GM12878 (cell line): Measurements from ENCODE around the gene SYS1. TPM values are rescaled to one million over a fixed set of nuclear protein-coding genes. Genes with fewer than 3 reads are reported as not detected.

Experiments used
- BCL11A ChIP-seq: IDR thresholded peaks from 2 replicates; pipeline ENCODE4 v1.6.1; 2011; ENCODE audit warnings: low read depth, low read length
- HDAC2 ChIP-seq: fragments of 200-600 bp; sonication (generic); IDR thresholded peaks from 2 replicates; pipeline ENCODE4 v1.6.1; 2017
- HSF1 ChIP-seq: fragments of 150-350 bp; IDR thresholded peaks from 2 replicates; pipeline ENCODE4 v1.6.1; 2014; ENCODE audit warnings: mild to moderate bottlenecking, low read depth, low read length
- IRF4 ChIP-seq: IDR thresholded peaks from 2 replicates; pipeline ENCODE4 v1.6.1; 2011; ENCODE audit warnings: low read depth, low read length
- LARP7 ChIP-seq: fragments of 450-650 bp; IDR thresholded peaks from 2 replicates; pipeline ENCODE4 v1.6.1; 2017; ENCODE audit warnings: mild to moderate bottlenecking
- MTA2 ChIP-seq: fragments of 450-650 bp; IDR thresholded peaks from 2 replicates; pipeline ENCODE4 v1.6.1; 2016; ENCODE audit warnings: low read depth, mild to moderate bottlenecking, moderate library complexity
- NFIC ChIP-seq: IDR thresholded peaks from 2 replicates; pipeline ENCODE4 v1.6.1; 2012; ENCODE audit warnings: low read depth, mild to moderate bottlenecking, inconsistent platforms, low read length, moderate library complexity
- NR2C1 ChIP-seq: fragments of 450-650 bp; IDR thresholded peaks from 2 replicates; pipeline ENCODE4 v1.6.1; 2017; ENCODE audit warnings: antibody characterized with exemption, mild to moderate bottlenecking, moderate library complexity
- NRF1 ChIP-seq: conservative IDR thresholded peaks from 2 replicates; pipeline ENCODE4 v1.6.1; 2011; ENCODE audit warnings: mild to moderate bottlenecking, low read depth, low read length, improper control_type of control experiment
- PML ChIP-seq: IDR thresholded peaks from 2 replicates; pipeline ENCODE4 v1.6.1; 2012; ENCODE audit warnings: low read length, inconsistent platforms
- POLR2AphosphoS2 ChIP-seq: IDR thresholded peaks from 2 replicates; pipeline ENCODE4 v1.6.1; 2011; ENCODE audit warnings: low read depth, mild to moderate bottlenecking, low read length, improper control_type of control experiment, moderate library complexity
- PRDM15 ChIP-seq: fragments of 450-650 bp; formaldehyde crosslinking; IDR thresholded peaks from 2 replicates; pipeline ENCODE4 v1.4.0; 2020; ENCODE audit warnings: mild to moderate bottlenecking, moderate library complexity
- RELB ChIP-seq: fragments of 450-650 bp; IDR thresholded peaks from 2 replicates; pipeline ENCODE4 v1.6.1; 2017; ENCODE audit warnings: low read depth, mild to moderate bottlenecking, moderate library complexity
- SKIL ChIP-seq: fragments of 450-650 bp; IDR thresholded peaks from 2 replicates; pipeline ENCODE4 v1.6.1; 2017; ENCODE audit warnings: mild to moderate bottlenecking, low read depth, inconsistent platforms; ENCODE audit not compliant: poor library complexity, severe bottlenecking
- SUPT20H ChIP-seq: IDR thresholded peaks from 2 replicates; pipeline ENCODE4 v1.6.1; 2011; ENCODE audit warnings: low read depth, mild to moderate bottlenecking, low read length, moderate library complexity, borderline replicate concordance; ENCODE audit not compliant: control insufficient read depth
- SUZ12 ChIP-seq: fragments of 200-600 bp; sonication (generic); IDR thresholded peaks from one replicate; pipeline ENCODE4 v1.6.1; 2018; ENCODE audit warnings: antibody characterized with exemption, mild to moderate bottlenecking; ENCODE audit not compliant: unreplicated experiment
- TARDBP ChIP-seq: IDR thresholded peaks from 2 replicates; pipeline ENCODE4 v1.6.1; 2016; ENCODE audit warnings: borderline replicate concordance
- TCF12 ChIP-seq: IDR thresholded peaks from 2 replicates; pipeline ENCODE4 v1.6.1; 2011; ENCODE audit warnings: low read depth, mild to moderate bottlenecking, low read length
- TCF3 ChIP-seq: IDR thresholded peaks from 2 replicates; pipeline ENCODE4 v1.6.1; 2012; ENCODE audit warnings: low read depth, mild to moderate bottlenecking, low read length, borderline replicate concordance; ENCODE audit not compliant: insufficient read depth
- ZBED1 ChIP-seq: IDR thresholded peaks from 2 replicates; pipeline ENCODE4 v1.6.1; 2016; ENCODE audit warnings: borderline replicate concordance
- ZNF207 ChIP-seq: fragments of 450-650 bp; IDR thresholded peaks from 2 replicates; pipeline ENCODE4 v1.6.1; 2014; ENCODE audit warnings: antibody characterized with exemption, mild to moderate bottlenecking, borderline replicate concordance
- ZNF217 ChIP-seq: fragments of 450-650 bp; IDR thresholded peaks from 2 replicates; pipeline ENCODE4 v1.6.1; 2017; ENCODE audit warnings: antibody characterized with exemption, mild to moderate bottlenecking
- ZSCAN29 ChIP-seq: fragments of 450-650 bp; IDR thresholded peaks from 2 replicates; pipeline ENCODE4 v1.6.1; 2017; ENCODE audit warnings: mild to moderate bottlenecking, moderate library complexity
- polyA plus RNA-seq, 11 experiments: library from polyadenylated mRNA; depleted of rRNA in 4 of 11; unstranded in 6 of 11; stranded (reverse) in 5 of 11; fragments of >200 nt; fragmentation: Nextera tagmentation in 4 of 11; fragmentation: Illumina TruSeq in 1 of 11; extraction: Ambion mirVana in 4 of 11; extraction: Trizol in 1 of 11; gene quantifications; 1 replicate in 1 of 11; 2 replicates in 10 of 11; pipeline versions ENCODE4 v1.2.1 to v1.2.3, GENCODE V29; 2011 to 2016; ENCODE audit warnings: inconsistent platforms in 2 of 11, missing spikeins in 2 of 11, low read depth in 1 of 11
- total RNA-seq, 4 experiments: library from RNA; depleted of rRNA in 3 of 4; stranded (reverse); fragments of >200 nt in 3 of 4; fragmentation: Illumina TruSeq in 1 of 4; extraction: Trizol in 1 of 4; gene quantifications; 2 replicates each; pipeline versions ENCODE4 v1.2.1 to v1.2.3, GENCODE V29; 2013 to 2021

Gene SYS1
- total and polyA plus RNA-seq, 10 of the 15 experiments (the other 5 are each of a cell fraction or from before 2014, with no cell fraction given): 5.1 to 22.6 (median 9.3) TPM

GRCh38 chr20:45368221-45368980 lies 5.4 kb downstream of the SYS1 start (continued):
- peak; percentile 100 for TF ChIP-seq SKIL
- TF ChIP-seq HDAC2: no peak
- TF ChIP-seq PML: peak; percentile 83
- TF ChIP-seq SUPT20H: no peak
- peak; percentile 93 for TF ChIP-seq TCF12
- peak; percentile 99 for TF ChIP-seq IRF4
- no peak for TF ChIP-seq NRF1
- TF ChIP-seq RELB: peak; percentile 97
- no peak for TF ChIP-seq PRDM15 (CRISPR knock-in tag)
- no peak for TF ChIP-seq HSF1
- TF ChIP-seq TCF3: peak; percentile 88
- TF ChIP-seq POLR2AphosphoS2: no peak
- no peak for TF ChIP-seq LARP7
- TF ChIP-seq NR2C1: no peak
- TF ChIP-seq ZNF207: peak; percentile 74; the same call in 1 of the 2 replicates
- peak; percentile 91 for TF ChIP-seq ZNF217
- TF ChIP-seq SUZ12: no peak
- peak; percentile 99 for TF ChIP-seq NFIC
- TF ChIP-seq ZBED1: peak; percentile 90; the same call in 1 of the 2 replicates
- TF ChIP-seq ZSCAN29: no peak
- TF ChIP-seq BCL11A: peak; percentile 99
- TF ChIP-seq MTA2: peak; percentile 98
- TF ChIP-seq TARDBP: peak; percentile 71
